Keratinocyte (primary cell): ENCODE results near the gene HLA-DMB. TPM values are rescaled to one million over a fixed set of nuclear protein-coding genes. Genes with fewer than 3 reads are reported as not detected.

Source experiments
- DNase-seq: peaks from one replicate; pipeline ENCODE4 v3.0.0-alpha.2; 2011; ENCODE audit warnings: low read depth, missing footprints, low spot score
- FAIRE-seq: peaks from 2 replicates; lab custom pipeline; 2011; peaks lifted over from hg19 to GRCh38; lab: Jason Lieb, UNC
- H2AFZ ChIP-seq: 2 replicates; pipeline ENCODE4 v1.6.0; 2012; ENCODE audit warnings: low read length, control low read depth, inconsistent platforms; ENCODE audit not compliant: control insufficient read depth
- H3K27ac ChIP-seq: 2 replicates; pipeline ENCODE4 v1.5.1; 2011; ENCODE audit warnings: low read length; ENCODE audit not compliant: control insufficient read depth, insufficient read depth
- H3K27me3 ChIP-seq: 3 replicates; pipeline ENCODE4 v1.6.0; 2011; ENCODE audit warnings: low read length; ENCODE audit not compliant: control insufficient read depth, insufficient read depth; ENCODE audit errors: extremely low read depth
- H3K36me3 ChIP-seq, 2 experiments: 2 replicates in 1 of 2; 3 replicates in 1 of 2; pipeline ENCODE4 v1.5.1; 2011; ENCODE audit warnings: low read length in 2 of 2, mild to moderate bottlenecking in 1 of 2; ENCODE audit not compliant: control insufficient read depth in 2 of 2, insufficient read depth in 2 of 2; ENCODE audit errors: extremely low read depth in 1 of 2
- H3K4me1 ChIP-seq: 3 replicates; pipeline ENCODE4 v1.5.1; 2011; ENCODE audit warnings: low read length; ENCODE audit not compliant: control insufficient read depth, insufficient read depth; ENCODE audit errors: extremely low read depth
- H3K4me2 ChIP-seq: 3 replicates; pipeline ENCODE4 v1.6.0; 2011; ENCODE audit warnings: low read depth, low read length; ENCODE audit not compliant: control insufficient read depth, insufficient read depth; ENCODE audit errors: extremely low read depth
- H3K4me3 ChIP-seq, 3 experiments: fragments of 200-600 bp in 1 of 3; sonication (generic) in 1 of 3; 2 replicates in 2 of 3; 3 replicates in 1 of 3; pipeline ENCODE4 v1.5.1; 2011 to 2016; ENCODE audit warnings: low read length in 3 of 3, mild to moderate bottlenecking in 3 of 3, control low read depth in 2 of 3, inconsistent platforms in 1 of 3, low read depth in 1 of 3, mixed read lengths in 1 of 3, mixed run types in 1 of 3, moderate library complexity in 1 of 3; ENCODE audit not compliant: control insufficient read depth in 2 of 3, insufficient read depth in 2 of 3; ENCODE audit errors: extremely low read depth in 1 of 3
- H3K79me2 ChIP-seq: 2 replicates; pipeline ENCODE4 v1.6.0; 2012; ENCODE audit warnings: low read length; ENCODE audit not compliant: control insufficient read depth, insufficient read depth
- H3K9ac ChIP-seq: 3 replicates; pipeline ENCODE4 v1.6.0; 2011; ENCODE audit warnings: low read length; ENCODE audit not compliant: control insufficient read depth, insufficient read depth; ENCODE audit errors: extremely low read depth
- H3K9me1 ChIP-seq: 3 replicates; pipeline ENCODE4 v1.6.0; 2011; ENCODE audit warnings: low read length; ENCODE audit not compliant: control insufficient read depth, insufficient read depth; ENCODE audit errors: extremely low read depth
- H3K9me3 ChIP-seq: 2 replicates; pipeline ENCODE4 v1.5.1; 2012; ENCODE audit warnings: low read depth, low read length; ENCODE audit not compliant: control insufficient read depth
- H4K20me1 ChIP-seq: 3 replicates; pipeline ENCODE4 v1.6.0; 2011; ENCODE audit warnings: low read length; ENCODE audit not compliant: control insufficient read depth, insufficient read depth; ENCODE audit errors: extremely low read depth
- CTCF ChIP-seq, 3 experiments: IDR thresholded peaks in 1 of 3; conservative IDR thresholded peaks in 1 of 3; optimal IDR thresholded peaks in 1 of 3; 2 replicates in 2 of 3; 3 replicates in 1 of 3; pipeline versions ENCODE3 to v1.5.1; 2011; ENCODE audit warnings: low read length in 3 of 3, mild to moderate bottlenecking in 3 of 3, moderate library complexity in 2 of 3, control low read depth in 1 of 3, inconsistent platforms in 1 of 3; ENCODE audit not compliant: insufficient read depth in 2 of 3; ENCODE audit errors: extremely low read depth in 1 of 3
- EZH2 ChIP-seq: IDR thresholded peaks from one replicate; pipeline ENCODE4 v1.6.1; 2012; ENCODE audit warnings: inconsistent platforms, mild to moderate bottlenecking, low read length, moderate library complexity
- dilution Hi-C: fragments of 300-500 bp; cut with MboI; formaldehyde crosslinking; loops from one replicate; pipeline ENCODE4 v1.7.0; 2020; ENCODE audit warnings: low sequenced_read_pairs; ENCODE audit not compliant: extremely low pct_ligation_motif_present
- polyA plus RNA-seq, 5 experiments: library from polyadenylated mRNA; depleted of rRNA in 3 of 5; stranded (reverse) in 3 of 5; stranded (forward) in 1 of 5; unstranded in 1 of 5; fragments of >200 nt; gene quantifications; 1 replicate in 1 of 5; 2 replicates in 3 of 5; 3 replicates in 1 of 5; pipeline versions ENCODE4 v1.2.1 to v1.2.3, GENCODE V29; 2011 to 2012; ENCODE audit warnings: missing spikeins in 2 of 5, low read depth in 1 of 5, low replicate concordance in 1 of 5

The HLA-DMB gene
- polyA plus RNA-seq, 1 donor (not counting 4 experiments of a cell fraction or from before 2014, with no cell fraction given) = not detected

- TF ChIP-seq EZH2 (no peak), CTCF (optimal IDR thresholded peaks at IDR 0.05 in 1 of 3, IDR thresholded peaks at IDR 0.05 in 1 of 3, conservative IDR thresholded peaks at IDR 0.05 in 1 of 3; ENCODE audit: extremely low read depth in 1 of 3, insufficient read depth in 2 of 3, low read length in 3 of 3) (no peak)
- H3K4me1 ChIP-seq = peaks cover 4% of the 10 kb centered on the region
- no peaks in the 10 kb centered on the region for H3K36me3 ChIP-seq
- no peak for FAIRE-seq
- no peak overlapping the region for H3K4me2 ChIP-seq
- H3K9me1 ChIP-seq = no peaks in the 10 kb centered on the region
- no peak for DNase-seq
- no peak overlapping the region for H3K27ac ChIP-seq
- no peak overlapping the region for H3K9ac ChIP-seq
- no peaks in the 10 kb centered on the region for H3K9me3 ChIP-seq
- no peak overlapping the region for H3K4me3 ChIP-seq
- no peaks in the 10 kb centered on the region for H3K27me3 ChIP-seq
- H4K20me1 ChIP-seq = no peaks in the 10 kb centered on the region
- H3K79me2 ChIP-seq = no peaks in the 10 kb centered on the region
- H2AFZ ChIP-seq = no peak overlapping the region
- dilution Hi-C loops = no loop called here
Measured at GRCh38 chr6:32956176-32956575, 15.3 kb upstream of the HLA-DMB start.

- Histone ChIP-seq H3K4me3 (no peak overlapping the region), H3K9ac (no peak overlapping the region), H3K9me3 (no peaks in the 10 kb centered on the region), H3K9me1 (no peaks in the 10 kb centered on the region), H3K27me3 (no peaks in the 10 kb centered on the region), H4K20me1 (no peaks in the 10 kb centered on the region), H3K4me1 (peaks cover 4% of the 10 kb centered on the region), H3K79me2 (no peaks in the 10 kb centered on the region), H3K36me3 (no peaks in the 10 kb centered on the region), H2AFZ (no peak overlapping the region), H3K4me2 (no peak overlapping the region), H3K27ac (no peak overlapping the region)
- TF ChIP-seq EZH2 (no peak), CTCF (optimal IDR thresholded peaks at IDR 0.05 in 1 of 3, IDR thresholded peaks at IDR 0.05 in 1 of 3, conservative IDR thresholded peaks at IDR 0.05 in 1 of 3; ENCODE audit: extremely low read depth in 1 of 3, insufficient read depth in 2 of 3, low read length in 3 of 3) (peak; percentile 55 to 65 (median 57))
- DNase-seq = peak; percentile 38
- dilution Hi-C loops = no loop called here
- FAIRE-seq = no peak
Measured at GRCh38 chr6:32954986-32955802, 14.4 kb upstream of the HLA-DMB start.
